Measurements from ENCODE around the gene KRT79. TPM values are rescaled to one million over a fixed set of nuclear protein-coding genes. Genes with fewer than 3 reads are reported as not detected.
A peak's percentile ranks its signal among the peaks of the same experiment; 100 is the strongest.

The KRT79 gene
- total and polyA plus RNA-seq, 8 donors = 0.32 to 0.58 TPM; not detected in 6

DNA sequence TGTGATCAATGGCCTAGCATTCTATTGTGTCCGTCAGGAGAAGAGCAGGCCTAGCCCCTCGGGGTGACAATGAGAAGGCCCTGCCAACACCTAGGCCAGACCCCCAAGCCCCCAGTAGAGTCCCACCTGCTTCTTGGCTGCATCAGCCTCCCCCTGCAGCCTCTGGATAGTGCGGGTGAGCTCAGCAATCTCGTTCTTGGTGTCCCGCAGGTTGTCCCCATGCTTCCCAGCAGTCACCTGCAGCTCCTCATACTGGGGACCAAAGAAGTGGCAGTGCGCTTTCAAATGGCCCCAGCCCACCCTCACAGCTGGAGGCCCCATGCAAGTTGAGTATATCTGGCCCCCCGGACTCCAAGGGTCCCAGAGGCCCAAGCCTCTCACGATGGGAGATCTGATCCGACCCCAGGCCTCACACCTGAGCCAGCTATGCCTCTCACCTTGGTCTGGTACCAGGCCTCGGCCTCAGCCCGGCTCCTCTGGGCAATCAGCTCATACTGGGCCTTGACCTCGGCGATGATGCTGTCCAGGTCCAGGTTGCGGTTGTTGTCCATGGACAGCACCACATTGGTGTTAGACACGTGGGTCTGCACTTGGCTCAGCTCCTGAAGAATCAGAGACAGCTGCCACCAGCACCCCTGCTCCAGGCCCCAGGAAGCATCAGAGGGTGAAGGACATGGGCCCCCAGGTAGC is 10.2 kb downstream of the KRT79 start:
- peaks cover 0 to 64% of the 10 kb centered on the region in 2 donors for H3K27me3 ChIP-seq
- DNase-seq = no peak
- no peak overlapping the region for H3K27ac ChIP-seq
- no peaks in the 10 kb centered on the region for H3K9me3 ChIP-seq
- H3K4me1 ChIP-seq = no peaks in the 10 kb centered on the region
- no peak overlapping the region for H3K4me3 ChIP-seq
- no peak for ATAC-seq
- TF ChIP-seq, protein P1, sequence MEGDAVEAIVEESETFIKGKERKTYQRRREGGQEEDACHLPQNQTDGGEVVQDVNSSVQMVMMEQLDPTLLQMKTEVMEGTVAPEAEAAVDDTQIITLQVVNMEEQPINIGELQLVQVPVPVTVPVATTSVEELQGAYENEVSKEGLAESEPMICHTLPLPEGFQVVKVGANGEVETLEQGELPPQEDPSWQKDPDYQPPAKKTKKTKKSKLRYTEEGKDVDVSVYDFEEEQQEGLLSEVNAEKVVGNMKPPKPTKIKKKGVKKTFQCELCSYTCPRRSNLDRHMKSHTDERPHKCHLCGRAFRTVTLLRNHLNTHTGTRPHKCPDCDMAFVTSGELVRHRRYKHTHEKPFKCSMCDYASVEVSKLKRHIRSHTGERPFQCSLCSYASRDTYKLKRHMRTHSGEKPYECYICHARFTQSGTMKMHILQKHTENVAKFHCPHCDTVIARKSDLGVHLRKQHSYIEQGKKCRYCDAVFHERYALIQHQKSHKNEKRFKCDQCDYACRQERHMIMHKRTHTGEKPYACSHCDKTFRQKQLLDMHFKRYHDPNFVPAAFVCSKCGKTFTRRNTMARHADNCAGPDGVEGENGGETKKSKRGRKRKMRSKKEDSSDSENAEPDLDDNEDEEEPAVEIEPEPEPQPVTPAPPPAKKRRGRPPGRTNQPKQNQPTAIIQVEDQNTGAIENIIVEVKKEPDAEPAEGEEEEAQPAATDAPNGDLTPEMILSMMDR (IDR thresholded peaks at IDR 0.05) = no peak
- no peaks in the 10 kb centered on the region for H3K36me3 ChIP-seq
- intact Hi-C loops (cut with DNase I) = no loop called here

DNA sequence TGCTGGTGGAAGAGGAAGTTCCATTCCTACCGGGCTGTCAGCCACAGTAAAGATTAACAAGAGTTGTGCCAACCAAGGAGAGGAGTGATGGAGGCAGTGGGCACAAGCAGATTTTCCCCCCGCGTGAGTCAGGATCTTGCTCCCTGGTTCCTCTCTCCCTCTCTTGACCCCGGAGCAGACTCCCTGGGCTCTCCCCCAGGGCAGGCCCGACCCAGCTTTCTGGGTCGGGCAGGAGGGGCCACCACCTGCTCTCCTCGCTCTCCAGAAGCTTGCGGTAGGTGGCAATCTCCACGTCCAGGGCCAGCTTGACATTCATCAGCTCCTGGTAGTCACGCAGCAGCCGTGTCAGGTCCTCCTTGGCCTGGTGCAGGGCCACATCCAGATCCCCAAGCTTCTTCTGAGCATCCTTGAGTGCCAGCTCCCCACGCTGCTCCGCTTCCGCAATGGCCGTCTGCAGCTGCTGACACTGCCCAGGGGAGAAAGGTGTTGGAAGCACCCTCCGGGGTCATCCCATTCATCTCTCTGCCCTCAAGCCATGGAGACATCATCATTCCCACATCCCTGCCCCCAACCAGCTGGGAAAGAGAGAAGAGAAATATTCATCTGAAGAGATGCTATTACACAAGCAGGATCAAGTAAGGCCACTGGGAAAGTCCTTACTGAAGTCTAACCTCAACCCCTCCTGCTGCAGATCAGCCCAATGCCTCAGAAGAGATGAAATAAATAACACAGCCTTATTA is 11.2 kb downstream of the KRT79 start:
- Histone ChIP-seq H3K36me3 (no peaks in the 10 kb centered on the region), H3K9me3 (no peaks in the 10 kb centered on the region), H3K27me3 (peaks cover 0 to 73% of the 10 kb centered on the region in 2 donors), H3K4me1 (no peaks in the 10 kb centered on the region), H3K27ac (no peak overlapping the region), H3K4me3 (no peak overlapping the region)
- no peak for ATAC-seq
- TF ChIP-seq, protein P1 (IDR thresholded peaks at IDR 0.05) = no peak
- DNase-seq = no peak
- intact Hi-C loops (cut with DNase I) = no loop called here

DNA sequence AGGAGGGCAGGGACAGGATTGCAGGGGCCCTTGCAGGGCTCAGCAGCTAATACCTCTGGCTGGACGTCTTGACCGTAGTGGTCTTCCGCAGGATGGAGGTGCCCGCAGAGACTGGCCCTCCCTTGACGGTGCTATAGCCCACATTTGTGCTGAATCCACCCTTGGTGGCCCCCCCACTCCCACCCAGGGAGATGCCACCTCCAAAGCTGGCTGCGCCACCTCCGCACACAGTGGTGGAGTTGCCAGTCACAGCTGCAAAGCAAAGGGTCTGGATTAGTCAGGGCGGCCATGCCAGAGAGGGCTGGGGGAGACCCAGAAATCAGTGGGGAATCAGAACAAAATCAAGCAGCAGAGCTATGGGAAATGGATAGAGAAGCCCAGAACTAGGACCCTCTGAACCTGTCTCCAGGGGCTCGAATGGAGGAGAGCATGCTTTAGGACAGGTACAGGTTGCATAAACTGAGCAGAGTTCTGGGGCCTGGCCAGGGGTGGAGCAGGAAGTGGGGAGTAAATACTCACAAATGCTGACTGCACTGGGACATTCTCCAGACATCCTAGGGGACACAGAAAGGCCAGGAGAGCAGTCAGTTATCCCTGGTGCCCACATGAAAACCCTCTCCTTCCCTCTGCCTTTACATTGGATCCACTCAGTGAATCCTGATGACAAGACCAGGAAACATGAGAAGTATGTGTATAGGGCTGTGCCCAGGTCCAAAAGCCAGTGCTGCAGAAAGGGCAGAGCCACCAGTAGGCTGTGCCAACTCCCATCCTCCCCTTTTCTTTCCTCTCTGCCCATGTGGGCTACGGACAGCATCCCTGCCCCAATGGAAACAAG is 12.1 kb downstream of the KRT79 start:
- Histone ChIP-seq H3K9me3 (no peaks in the 10 kb centered on the region), H3K4me3 (no peak overlapping the region), H3K27me3 (peaks cover 0 to 79% of the 10 kb centered on the region in 2 donors), H3K36me3 (no peaks in the 10 kb centered on the region), H3K4me1 (no peaks in the 10 kb centered on the region), H3K27ac (no peak overlapping the region)
- intact Hi-C loops (cut with DNase I) = no loop called here
- no peak for DNase-seq
- TF ChIP-seq, protein P1 (IDR thresholded peaks at IDR 0.05) = no peak
- peak; percentile 45 for ATAC-seq

DNA sequence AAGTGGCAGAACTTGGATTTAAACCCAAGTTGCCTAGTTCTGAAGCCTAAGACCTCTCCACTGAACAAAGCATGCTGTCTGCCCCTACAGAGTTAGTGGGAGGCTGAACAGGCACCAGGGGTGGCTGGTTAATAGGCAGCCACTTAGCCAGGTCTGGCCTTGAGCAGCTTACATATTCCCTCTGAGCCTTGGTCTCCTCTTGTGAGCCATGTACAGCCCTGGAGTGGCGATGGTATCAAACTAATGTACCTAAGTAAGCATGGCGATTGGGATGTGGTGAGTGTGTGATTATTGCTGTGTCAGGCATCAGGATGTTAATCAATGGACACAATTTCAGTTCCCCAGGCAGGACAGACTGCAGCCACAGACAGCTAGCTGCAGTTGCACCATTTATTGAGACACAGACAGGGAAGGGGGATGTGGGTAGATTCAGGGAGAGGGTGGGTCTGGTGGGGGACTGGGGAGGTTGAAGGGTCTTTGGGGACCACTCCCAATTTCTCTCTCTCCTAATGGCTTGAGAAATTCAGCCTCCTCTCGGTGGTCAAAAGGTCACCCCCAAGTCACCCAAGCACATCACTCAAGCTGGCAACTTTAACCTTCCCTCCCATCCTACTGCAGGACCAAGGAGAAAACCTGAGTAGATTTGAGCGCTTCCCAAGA is 12.9 kb downstream of the KRT79 start:
- no peak for ATAC-seq
- peaks cover 0 to 80% of the 10 kb centered on the region in 2 donors for H3K27me3 ChIP-seq

More for the DNA sequence above, 12.9 kb downstream of the KRT79 start:
- no peaks in the 10 kb centered on the region for H3K36me3 ChIP-seq
- intact Hi-C loops (cut with DNase I) = no loop called here
- no peaks in the 10 kb centered on the region for H3K4me1 ChIP-seq
- TF ChIP-seq, protein P1 (IDR thresholded peaks at IDR 0.05) = no peak
- no peak overlapping the region for H3K4me3 ChIP-seq
- no peak overlapping the region for H3K27ac ChIP-seq
- no peak for DNase-seq
- no peaks in the 10 kb centered on the region for H3K9me3 ChIP-seq
